GM12878 (cell line): Measurements from ENCODE around the gene SLC10A4. TPM values are rescaled to one million over a fixed set of nuclear protein-coding genes. Genes with fewer than 3 reads are reported as not detected.

ENCODE experiments used
- ATAC-seq: fragments of 200-7000 bp; cut with Tn5 transposase; 3 replicates; pipeline ENCODE4 v1.9.1; 2020; ENCODE audit warnings: mild to moderate bottlenecking, moderate library complexity
- BruUV-seq: library from RNA; stranded (reverse); fragments of 400-500 nt; replicated peaks from 2 replicates; lab custom pipeline; 2021; lab: Mats Ljungman, UMichigan
- CTCF ChIA-PET: fragments of 300-600 bp; sonication (Branson Sonifier 250); formaldehyde crosslinking; extraction: SDS; loops from one replicate; lab custom pipeline; 2021; ENCODE audit warnings: inconsistent platforms; lab: Yijun Ruan, JAX
- POLR2A ChIA-PET: fragments of 350-600 bp; formaldehyde crosslinking; extraction: SDS; loops from one replicate; lab custom pipeline; 2021; ENCODE audit warnings: inconsistent platforms; lab: Charles Lee
- RAD21 ChIA-PET: fragments of 300-600 bp; sonication (Branson Sonifier 250); formaldehyde crosslinking; loops from one replicate; lab custom pipeline; 2023; ENCODE audit warnings: antibody characterized with exemption; ENCODE audit not compliant: unreplicated experiment; lab: Charles Lee
- SMC1A ChIA-PET: fragments of 300-600 bp; sonication (Branson Sonifier 250); formaldehyde crosslinking; loops from one replicate; lab custom pipeline; 2023; ENCODE audit not compliant: unreplicated experiment, uncharacterized antibody; lab: Charles Lee
- DNase-seq: peaks from one replicate; pipeline ENCODE4 v3.0.0-alpha.2; 2011; ENCODE audit warnings: low read depth, low spot score
- FAIRE-seq: peaks from 3 replicates; lab custom pipeline; 2011; peaks lifted over from hg19 to GRCh38; lab: Jason Lieb, UNC
- H2AFZ ChIP-seq: 2 replicates; pipeline ENCODE4 v1.6.0; 2011; ENCODE audit warnings: low read depth, low read length, control low read depth; ENCODE audit not compliant: control insufficient read depth
- H3K27ac ChIP-seq: 2 replicates; pipeline ENCODE4 v1.5.1; 2011; ENCODE audit warnings: control low read depth; ENCODE audit not compliant: control insufficient read depth, insufficient read depth
- H3K27me3 ChIP-seq, 2 experiments: replicated peaks in 1 of 2; 2 replicates each; pipeline versions ENCODE4 v1.6.0 to v1.6.1; 2011; ENCODE audit warnings: low read length in 1 of 2; ENCODE audit not compliant: control insufficient read depth in 2 of 2, insufficient read depth in 2 of 2
- H3K36me3 ChIP-seq, 2 experiments: 2 replicates each; pipeline ENCODE4 v1.5.1; 2011; ENCODE audit warnings: low read length in 1 of 2; ENCODE audit not compliant: control insufficient read depth in 2 of 2, insufficient read depth in 2 of 2
- H3K4me1 ChIP-seq: 2 replicates; pipeline ENCODE4 v1.6.1; 2011; ENCODE audit warnings: mild to moderate bottlenecking, low read length, moderate library complexity, mixed read lengths; ENCODE audit not compliant: control insufficient read depth, insufficient read depth
- H3K4me2 ChIP-seq: 2 replicates; pipeline ENCODE4 v1.6.0; 2011; ENCODE audit warnings: control low read depth; ENCODE audit not compliant: control insufficient read depth, insufficient read depth
- H3K4me3 ChIP-seq: fragments of 200-600 bp; sonication (generic); 2 replicates; pipeline ENCODE4 v1.5.1; 2016
- H3K79me2 ChIP-seq: 2 replicates; pipeline ENCODE4 v1.6.0; 2011; ENCODE audit warnings: low read length; ENCODE audit not compliant: control insufficient read depth, insufficient read depth
- H3K9ac ChIP-seq: 2 replicates; pipeline ENCODE4 v1.8.0; 2011; ENCODE audit warnings: low read length, control low read depth, mixed read lengths; ENCODE audit not compliant: control insufficient read depth, insufficient read depth
- H3K9me3 ChIP-seq: replicated peaks from 3 replicates; pipeline ENCODE4 v1.5.1; 2011; ENCODE audit warnings: mild to moderate bottlenecking, low read length; ENCODE audit not compliant: control insufficient read depth, insufficient read depth
- H4K20me1 ChIP-seq: 2 replicates; pipeline ENCODE4 v1.6.0; 2011; ENCODE audit not compliant: control insufficient read depth, insufficient read depth
- BMI1 ChIP-seq: fragments of 450-650 bp; IDR thresholded peaks from 2 replicates; pipeline ENCODE4 v1.6.1; 2016; ENCODE audit warnings: mild to moderate bottlenecking, moderate library complexity, borderline replicate concordance
- EZH2 ChIP-seq: IDR thresholded peaks from 2 replicates; pipeline ENCODE4 v1.6.1; 2012; ENCODE audit warnings: low read depth, mild to moderate bottlenecking, control low read depth, inconsistent platforms, low read length, borderline replicate concordance; ENCODE audit not compliant: control insufficient read depth
- ZNF217 ChIP-seq: fragments of 450-650 bp; IDR thresholded peaks from 2 replicates; pipeline ENCODE4 v1.6.1; 2017; ENCODE audit warnings: antibody characterized with exemption, mild to moderate bottlenecking
- WGBS: methylation state at CpG from one replicate; pipeline ENCODE4 v1.1.6; 2016; ENCODE audit warnings: low lambda C conversion rate; ENCODE audit not compliant: insufficient replicate concordance, insufficient coverage; ENCODE audit errors: missing lambda C conversion rate; 5-methylcytosine and 5-hydroxymethylcytosine counted together
- in situ Hi-C: fragments of 300-500 bp; cut with MboI; formaldehyde crosslinking; loops from 9 replicates; pipeline ENCODE4 v1.14.3; 2018; ENCODE audit warnings: mixed read lengths
- intact Hi-C: fragments of 100-400 bp; cut with micrococcal nuclease; formaldehyde crosslinking; loops from one replicate; pipeline ENCODE4 v1.14.2; 2022; ENCODE audit not compliant: unreplicated experiment
- polyA plus RNA-seq, 11 experiments: library from polyadenylated mRNA; depleted of rRNA in 4 of 11; unstranded in 6 of 11; stranded (reverse) in 5 of 11; fragments of >200 nt; fragmentation: Nextera tagmentation in 4 of 11; fragmentation: Illumina TruSeq in 1 of 11; extraction: Ambion mirVana in 4 of 11; extraction: Trizol in 1 of 11; gene quantifications; 1 replicate in 1 of 11; 2 replicates in 10 of 11; pipeline versions ENCODE4 v1.2.1 to v1.2.3, GENCODE V29; 2011 to 2016; ENCODE audit warnings: inconsistent platforms in 2 of 11, missing spikeins in 2 of 11, low read depth in 1 of 11
- total RNA-seq, 4 experiments: library from RNA; depleted of rRNA in 3 of 4; stranded (reverse); fragments of >200 nt in 3 of 4; fragmentation: Illumina TruSeq in 1 of 4; extraction: Trizol in 1 of 4; gene quantifications; 2 replicates each; pipeline versions ENCODE4 v1.2.1 to v1.2.3, GENCODE V29; 2013 to 2021
- TF ChIP-seq, protein P1 (sequence below): fragments of 450-650 bp; IDR thresholded peaks from 2 replicates; pipeline ENCODE4 v1.6.1; 2018; ENCODE audit warnings: borderline replicate concordance, mild to moderate bottlenecking; ENCODE audit not compliant: partially characterized antibody

Gene SLC10A4
- total and polyA plus RNA-seq, 10 of the 15 experiments (the other 5 are each of a cell fraction or from before 2014, with no cell fraction given) = 0.12 TPM; not detected in 9

DNA sequence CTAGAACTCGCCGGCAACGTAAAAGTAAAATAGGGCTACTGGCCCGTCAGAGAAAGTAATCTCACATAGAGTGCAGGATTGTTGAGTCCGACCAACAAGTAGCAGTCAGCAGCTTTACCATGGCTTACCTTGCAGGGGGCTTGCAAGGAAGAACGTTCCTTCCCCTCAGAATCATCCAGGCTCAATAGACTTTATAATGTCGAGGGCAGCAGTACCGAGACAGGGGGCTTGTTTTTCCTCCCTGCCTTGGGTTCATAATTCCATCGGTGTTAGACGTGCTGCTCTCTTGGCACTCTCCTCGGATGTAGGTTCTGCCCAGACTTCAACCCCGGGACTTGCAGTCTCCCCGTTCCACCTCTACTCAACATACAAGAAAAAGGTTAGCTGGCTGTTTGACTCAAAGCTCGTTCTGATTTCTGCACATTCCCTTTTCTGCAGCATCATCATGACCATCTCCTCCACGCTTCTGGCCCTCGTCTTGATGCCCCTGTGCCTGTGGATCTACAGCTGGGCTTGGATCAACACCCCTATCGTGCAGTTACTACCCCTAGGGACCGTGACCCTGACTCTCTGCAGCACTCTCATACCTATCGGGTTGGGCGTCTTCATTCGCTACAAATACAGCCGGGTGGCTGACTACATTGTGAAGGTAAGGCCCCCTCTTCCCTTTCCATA is 1.5 kb downstream of the SLC10A4 start:
- H2AFZ ChIP-seq = no peak overlapping the region
- intact Hi-C loops = no loop called here
- WGBS = 64% methylated on average over 22 of the region's 22 CpGs
- no peak overlapping the region for H3K9ac ChIP-seq
- ChIA-PET POLR2A (no interaction called here), RAD21 (interaction anchor here (0.6 kb wide), 1 partner anchor 477 kb away, joined by 3 read pairs; no protein-coding TSS in a partner anchor), CTCF (interaction anchor here (1.8 kb wide), 1 partner anchor 18 kb away, joined by 6 read pairs; no protein-coding TSS in a partner anchor)
- no peak overlapping the region for H3K4me2 ChIP-seq
- H3K36me3 ChIP-seq = no peaks in the 10 kb centered on the region
- H3K27me3 ChIP-seq = peaks cover 8 to 40% of the 10 kb centered on the region in 2 experiments
- H3K79me2 ChIP-seq = no peaks in the 10 kb centered on the region
- ATAC-seq (no peak), FAIRE-seq (no peak)
- no peak overlapping the region for H3K27ac ChIP-seq
- H3K4me3 ChIP-seq = no peak overlapping the region
- TF ChIP-seq, protein P1, sequence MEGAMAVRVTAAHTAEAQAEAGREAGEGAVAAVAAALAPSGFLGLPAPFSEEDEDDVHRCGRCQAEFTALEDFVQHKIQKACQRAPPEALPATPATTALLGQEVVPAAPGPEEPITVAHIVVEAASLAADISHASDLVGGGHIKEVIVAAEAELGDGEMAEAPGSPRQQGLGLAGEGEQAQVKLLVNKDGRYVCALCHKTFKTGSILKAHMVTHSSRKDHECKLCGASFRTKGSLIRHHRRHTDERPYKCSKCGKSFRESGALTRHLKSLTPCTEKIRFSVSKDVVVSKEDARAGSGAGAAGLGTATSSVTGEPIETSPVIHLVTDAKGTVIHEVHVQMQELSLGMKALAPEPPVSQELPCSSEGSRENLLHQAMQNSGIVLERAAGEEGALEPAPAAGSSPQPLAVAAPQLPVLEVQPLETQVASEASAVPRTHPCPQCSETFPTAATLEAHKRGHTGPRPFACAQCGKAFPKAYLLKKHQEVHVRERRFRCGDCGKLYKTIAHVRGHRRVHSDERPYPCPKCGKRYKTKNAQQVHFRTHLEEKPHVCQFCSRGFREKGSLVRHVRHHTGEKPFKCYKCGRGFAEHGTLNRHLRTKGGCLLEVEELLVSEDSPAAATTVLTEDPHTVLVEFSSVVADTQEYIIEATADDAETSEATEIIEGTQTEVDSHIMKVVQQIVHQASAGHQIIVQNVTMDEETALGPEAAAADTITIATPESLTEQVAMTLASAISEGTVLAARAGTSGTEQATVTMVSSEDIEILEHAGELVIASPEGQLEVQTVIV = no peak
- TF ChIP-seq ZNF217 (no peak), BMI1 (no peak), EZH2 (0 out of 2 replicates have a peak, but pooled peaks have one; percentile 67)
- TF ChIP-seq, all 136 proteins: peak for 1
- peaks cover 3% of the 10 kb centered on the region; the same call in 2 of the 3 replicates for H3K9me3 ChIP-seq
- in situ Hi-C loops = no loop called here
- no peaks in the 10 kb centered on the region for H4K20me1 ChIP-seq
- SMC1A ChIA-PET = interaction anchor here (1.4 kb wide), 1 partner anchor 8 kb away, joined by 5 read pairs; no protein-coding TSS in a partner anchor
- no peaks in the 10 kb centered on the region for H3K4me1 ChIP-seq
- no peak for DNase-seq
- BruUV-seq = no TSS peak
